ENCODE data around the gene EEF1AKMT2. TPM values are rescaled to one million over a fixed set of nuclear protein-coding genes. Genes with fewer than 3 reads are reported as not detected.

EEF1AKMT2 gene
- total RNA-seq, 3 donors from 2014 or later (not counting 1 experiment from before 2014, with no cell fraction given): 12.5 to 20.6 (median 20.1) TPM

- ATAC-seq (no peak), DNase-seq (no peak)
- Mint-ChIP-seq H3K9me3 (no peaks in the 10 kb centered on the region), H3K4me1 (no peaks in the 10 kb centered on the region), H3K4me3 (no peak overlapping the region), H3K36me3 (peaks cover 11% of the 10 kb centered on the region), H3K27ac (no peak overlapping the region), H3K27me3 (ENCODE audit: low read depth in 2 of 2) (no peaks in the 10 kb centered on the region)
- Histone ChIP-seq H3K4me3 (ENCODE audit: low read length) (no peak overlapping the region), H3K9me3 (ENCODE audit: control insufficient read depth, insufficient read depth, low read length) (no peaks in the 10 kb centered on the region), H3K36me3 (ENCODE audit: control insufficient read depth, insufficient read depth, low read length) (peaks cover 70% of the 10 kb centered on the region), H3K27me3 (ENCODE audit: control insufficient read depth, insufficient read depth, low read length) (no peaks in the 10 kb centered on the region), H3K4me1 (ENCODE audit: control insufficient read depth, insufficient read depth, low read length) (no peaks in the 10 kb centered on the region), H3K27ac (ENCODE audit: low read length) (no peak overlapping the region)
- intact Hi-C loops (cut with micrococcal nuclease): no loop called here
- TF ChIP-seq CTCF (IDR thresholded peaks at IDR 0.05): no peak
Measured at GRCh38 chr10:124830445-124830844, 38.8 kb upstream of the EEF1AKMT2 start.

- Histone ChIP-seq H3K9me3 (ENCODE audit: control insufficient read depth, insufficient read depth, low read length) (no peaks in the 10 kb centered on the region), H3K27ac (ENCODE audit: low read length) (no peak overlapping the region), H3K36me3 (ENCODE audit: control insufficient read depth, insufficient read depth, low read length) (peaks cover 61% of the 10 kb centered on the region), H3K4me1 (ENCODE audit: control insufficient read depth, insufficient read depth, low read length) (no peaks in the 10 kb centered on the region), H3K4me3 (ENCODE audit: low read length) (no peak overlapping the region), H3K27me3 (ENCODE audit: control insufficient read depth, insufficient read depth, low read length) (no peaks in the 10 kb centered on the region)
- Mint-ChIP-seq H3K27me3 (ENCODE audit: low read depth in 2 of 2) (no peaks in the 10 kb centered on the region), H3K27ac (no peak overlapping the region), H3K4me3 (no peak overlapping the region), H3K36me3 (peaks cover 11% of the 10 kb centered on the region), H3K9me3 (no peaks in the 10 kb centered on the region), H3K4me1 (no peaks in the 10 kb centered on the region)
- 97% methylated on average over 8 of the region's 8 CpGs for WGBS (ENCODE audit: insufficient coverage)
- intact Hi-C loops (cut with micrococcal nuclease): no loop called here
- no peak for ATAC-seq
- TF ChIP-seq CTCF (IDR thresholded peaks at IDR 0.05): no peak
- no peak for DNase-seq
Measured at GRCh38 chr10:124829447-124830115, 37.9 kb upstream of the EEF1AKMT2 start.

- no peak overlapping the region for H3K27ac Mint-ChIP-seq
- ATAC-seq (no peak), DNase-seq (peak in 1 of 2 donors; percentile 55)
- Histone ChIP-seq H3K9me3 (ENCODE audit: control insufficient read depth, insufficient read depth, low read length) (no peaks in the 10 kb centered on the region), H3K27me3 (ENCODE audit: control insufficient read depth, insufficient read depth, low read length) (no peaks in the 10 kb centered on the region), H3K4me3 (ENCODE audit: low read length) (no peak overlapping the region), H3K36me3 (ENCODE audit: control insufficient read depth, insufficient read depth, low read length) (peaks cover 51% of the 10 kb centered on the region), H3K27ac (ENCODE audit: low read length) (no peak overlapping the region), H3K4me1 (ENCODE audit: control insufficient read depth, insufficient read depth, low read length) (no peaks in the 10 kb centered on the region)
- no peaks in the 10 kb centered on the region for H3K27me3 Mint-ChIP-seq (ENCODE audit: low read depth in 2 of 2)
- peaks cover 11% of the 10 kb centered on the region for H3K36me3 Mint-ChIP-seq
- no peaks in the 10 kb centered on the region for H3K4me1 Mint-ChIP-seq
- no peak overlapping the region for H3K4me3 Mint-ChIP-seq
- WGBS (ENCODE audit: insufficient coverage): no CpG with 5 or more reads among the region's 3 CpGs
- intact Hi-C loops (cut with micrococcal nuclease): loop anchor here (1.0 kb wide), 1 partner anchor 297 kb away; no protein-coding TSS in a partner anchor
- no peaks in the 10 kb centered on the region for H3K9me3 Mint-ChIP-seq
- peak; percentile 78 for TF ChIP-seq CTCF (IDR thresholded peaks at IDR 0.05)
Measured at GRCh38 chr10:124827474-124827873, 35.8 kb upstream of the EEF1AKMT2 start.

DNA sequence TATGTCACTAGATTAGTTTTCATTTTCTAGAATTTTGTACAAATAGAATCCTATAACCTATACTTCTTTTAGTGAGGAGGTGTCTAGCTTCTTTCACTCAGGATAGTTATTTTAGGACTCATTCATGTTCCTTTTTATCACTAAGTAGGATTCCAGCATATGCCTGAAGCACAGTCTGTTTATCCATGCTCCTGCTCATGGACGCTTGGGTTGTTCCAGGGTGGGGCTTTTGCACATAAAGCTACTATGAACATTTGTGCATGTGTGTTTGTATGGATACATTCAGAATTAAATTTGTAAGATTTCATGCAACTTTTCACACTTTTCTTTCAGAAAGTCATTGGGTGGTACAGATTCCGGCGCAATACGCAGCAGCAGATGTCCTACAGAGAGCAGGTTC lies 34.6 kb upstream of the EEF1AKMT2 start:
- intact Hi-C loops (cut with micrococcal nuclease): no loop called here
- Mint-ChIP-seq H3K27ac (no peak overlapping the region), H3K4me3 (no peak overlapping the region), H3K9me3 (no peaks in the 10 kb centered on the region), H3K27me3 (ENCODE audit: low read depth in 2 of 2) (no peaks in the 10 kb centered on the region), H3K36me3 (peaks cover 11% of the 10 kb centered on the region), H3K4me1 (no peaks in the 10 kb centered on the region)
- DNase-seq (no peak), ATAC-seq (no peak)
- peaks cover 40% of the 10 kb centered on the region for H3K36me3 ChIP-seq (ENCODE audit: control insufficient read depth, insufficient read depth, low read length)
- TF ChIP-seq CTCF (IDR thresholded peaks at IDR 0.05): no peak
- no peaks in the 10 kb centered on the region for H3K9me3 ChIP-seq (ENCODE audit: control insufficient read depth, insufficient read depth, low read length)
- no peak overlapping the region for H3K27ac ChIP-seq (ENCODE audit: low read length)
- H3K4me1 ChIP-seq (ENCODE audit: control insufficient read depth, insufficient read depth, low read length): no peaks in the 10 kb centered on the region
- H3K4me3 ChIP-seq (ENCODE audit: low read length): no peak overlapping the region
- H3K27me3 ChIP-seq (ENCODE audit: control insufficient read depth, insufficient read depth, low read length): no peaks in the 10 kb centered on the region
- WGBS (ENCODE audit: insufficient coverage): 96% methylated on average over 4 of the region's 4 CpGs
